Fibroblast of lung (primary cell): ENCODE measurements around the gene HCST.

ENCODE experiments used
- CTCF ChIP-seq, 2 donors: IDR thresholded peaks in 1 of 2; conservative IDR thresholded peaks in 1 of 2; 1 replicate in 1 of 2; 2 replicates in 1 of 2; pipeline ENCODE4 v1.5.1; 2011 to 2012; ENCODE audit warnings: low read length in 2 of 2, control low read depth in 1 of 2, inconsistent platforms in 1 of 2, low read depth in 1 of 2, mild to moderate bottlenecking in 1 of 2
- EZH2 ChIP-seq: IDR thresholded peaks from 2 replicates; pipeline ENCODE4 v1.5.1; 2012; ENCODE audit warnings: low read length, control low read depth, mild to moderate bottlenecking; ENCODE audit errors: missing control alignments

- TF ChIP-seq CTCF (conservative IDR thresholded peaks at IDR 0.05 in 1 of 2, IDR thresholded peaks at IDR 0.05 in 1 of 2; ENCODE audit: low read depth in 1 of 2, low read length in 2 of 2) (no peak), EZH2 (no peak)
Observed at GRCh38 chr19:35889370-35890112, 12.8 kb upstream of the HCST start.
